GM19328 (cell line): ENCODE results near the gene DIPK1B.
"Not testable (repeated sequence)": the region's sequence is repeated elsewhere in the genome, so short reads cannot be mapped to it uniquely, and the experiment has no call there.

ENCODE experiments used
- ATAC-seq: cut with Tn5 transposase; IDR thresholded peaks from one replicate; pipeline ENCODE4 v1.9.1; 2021; ENCODE audit warnings: mild to moderate bottlenecking, moderate library complexity; ENCODE audit not compliant: unreplicated experiment

DIPK1B gene

GRCh38 chr9:136748666-136749611 lies 36.6 kb downstream of the DIPK1B start:
- ATAC-seq: no peak

- ATAC-seq: no peak
These were observed 38.2 kb downstream of the DIPK1B start for GRCh38 chr9:136750526-136750925.

GRCh38 chr9:136751244-136751643 lies 38.9 kb downstream of the DIPK1B start:
- ATAC-seq: no peak

- ATAC-seq: no peak
These were observed 39.4 kb downstream of the DIPK1B start for GRCh38 chr9:136751814-136752213.

- no peak for ATAC-seq
These were observed 41.1 kb downstream of the DIPK1B start for GRCh38 chr9:136753371-136754058.

GRCh38 chr9:136754059-136754572 lies 41.7 kb downstream of the DIPK1B start:
- no peak for ATAC-seq

- no peak for ATAC-seq
These were observed 42.4 kb downstream of the DIPK1B start for GRCh38 chr9:136754626-136755301.

- not testable (repeated sequence) for ATAC-seq
These were observed 43.1 kb downstream of the DIPK1B start for GRCh38 chr9:136755302-136756133.

GRCh38 chr9:136756134-136756438 lies 43.7 kb downstream of the DIPK1B start:
- ATAC-seq: no peak

- no peak for ATAC-seq
These were observed 44.5 kb downstream of the DIPK1B start for GRCh38 chr9:136756836-136757235.

GRCh38 chr9:136757328-136757727 lies 45.0 kb downstream of the DIPK1B start:
- ATAC-seq: no peak

- no peak for ATAC-seq
These were observed 45.4 kb downstream of the DIPK1B start for GRCh38 chr9:136757751-136758140.

GRCh38 chr9:136759001-136759400 lies 46.6 kb downstream of the DIPK1B start:
- no peak for ATAC-seq

GRCh38 chr9:136759436-136760325 lies 47.3 kb downstream of the DIPK1B start:
- ATAC-seq: no peak

GRCh38 chr9:136760424-136760823 lies 48.1 kb downstream of the DIPK1B start:
- ATAC-seq: no peak

- ATAC-seq: not testable (repeated sequence)
These were observed 48.6 kb downstream of the DIPK1B start for GRCh38 chr9:136760834-136761544.

- no peak for ATAC-seq
These were observed 49.2 kb downstream of the DIPK1B start for GRCh38 chr9:136761545-136761981.

- ATAC-seq: no peak
These were observed 49.9 kb downstream of the DIPK1B start for GRCh38 chr9:136762221-136762691.
